Hepatic stellate cell (primary cell): Measurements from ENCODE around the gene CTNNBL1.

Experiments
- DNase-seq: peaks from one replicate; pipeline ENCODE4 v3.0.0; 2011; ENCODE audit warnings: low spot score

The CTNNBL1 gene

DNA sequence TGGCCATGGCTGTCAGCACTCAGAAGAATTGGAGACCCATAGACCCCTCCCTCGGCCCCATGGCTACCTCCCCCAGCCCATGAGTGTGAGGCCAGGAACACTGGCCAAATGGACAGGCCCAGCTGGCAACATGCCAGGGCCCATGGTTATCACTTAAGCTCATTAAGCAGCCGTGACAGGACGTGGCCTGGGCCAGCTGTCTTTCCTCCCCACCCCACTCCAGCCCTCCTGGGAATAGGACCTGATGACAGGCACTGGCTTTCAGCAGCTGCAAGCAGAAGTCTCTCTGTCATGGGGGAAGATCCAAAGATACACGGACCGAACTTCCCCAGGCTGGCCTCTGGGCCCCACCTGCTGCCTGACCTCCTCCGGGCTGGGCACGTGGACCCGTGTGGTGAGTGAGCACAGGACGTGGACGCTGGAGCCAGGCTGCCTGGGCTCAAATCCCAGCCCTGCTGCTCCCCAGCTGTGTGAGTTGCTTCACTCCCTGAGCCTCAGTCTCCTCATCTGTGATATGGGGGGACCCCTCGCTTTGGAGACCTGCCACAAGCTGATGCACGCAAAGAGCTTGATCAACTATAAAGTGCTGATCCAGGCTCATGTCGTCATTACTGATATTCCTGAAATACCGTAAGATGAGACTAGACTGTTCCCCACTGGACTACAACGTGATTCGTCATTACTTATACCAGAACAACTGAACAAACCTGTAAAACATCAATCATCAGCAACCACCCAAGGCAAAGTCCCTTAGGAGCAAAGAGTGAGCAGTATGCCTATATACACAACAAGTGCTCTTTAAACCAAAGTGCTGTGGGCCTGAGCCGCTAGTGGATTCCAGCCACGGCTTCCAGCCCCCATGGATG is 187.1 kb downstream of the CTNNBL1 start:
- no peak for DNase-seq

DNA sequence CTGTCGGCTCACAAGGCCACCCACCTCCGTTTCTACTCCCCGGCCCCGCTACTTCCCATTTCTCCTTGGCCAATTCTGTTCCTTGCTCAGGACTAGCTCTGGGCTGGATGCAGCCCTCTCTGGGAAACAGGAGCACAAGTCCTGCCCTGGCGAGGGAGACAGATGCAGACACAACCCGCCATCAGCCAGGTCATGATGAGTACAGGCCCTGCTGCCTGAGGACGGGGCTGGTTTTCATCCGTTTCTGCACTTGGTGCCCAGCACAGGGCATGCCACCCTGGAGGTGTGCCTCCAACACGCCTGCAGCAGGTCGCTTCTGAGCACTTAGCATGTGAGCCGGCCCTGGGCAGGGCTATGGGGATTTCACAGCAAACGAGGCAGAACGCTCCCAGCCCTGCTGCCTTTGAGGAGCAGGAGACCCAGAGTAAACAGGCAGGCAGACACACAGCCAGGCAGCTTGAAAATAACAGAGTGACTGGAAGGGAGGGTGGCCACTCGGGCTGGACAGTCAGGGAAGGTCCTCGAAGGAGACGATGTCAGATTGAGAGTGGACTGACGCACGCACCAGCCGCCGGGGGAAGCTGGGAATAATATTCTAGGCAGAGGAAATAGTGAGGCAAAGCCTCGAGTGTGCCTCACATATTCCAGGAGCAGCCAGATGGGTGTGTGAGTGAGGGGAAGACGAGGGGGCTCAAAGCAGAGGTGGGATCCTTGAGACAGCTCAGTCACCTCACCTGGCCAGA is 187.9 kb downstream of the CTNNBL1 start:
- no peak for DNase-seq

DNA sequence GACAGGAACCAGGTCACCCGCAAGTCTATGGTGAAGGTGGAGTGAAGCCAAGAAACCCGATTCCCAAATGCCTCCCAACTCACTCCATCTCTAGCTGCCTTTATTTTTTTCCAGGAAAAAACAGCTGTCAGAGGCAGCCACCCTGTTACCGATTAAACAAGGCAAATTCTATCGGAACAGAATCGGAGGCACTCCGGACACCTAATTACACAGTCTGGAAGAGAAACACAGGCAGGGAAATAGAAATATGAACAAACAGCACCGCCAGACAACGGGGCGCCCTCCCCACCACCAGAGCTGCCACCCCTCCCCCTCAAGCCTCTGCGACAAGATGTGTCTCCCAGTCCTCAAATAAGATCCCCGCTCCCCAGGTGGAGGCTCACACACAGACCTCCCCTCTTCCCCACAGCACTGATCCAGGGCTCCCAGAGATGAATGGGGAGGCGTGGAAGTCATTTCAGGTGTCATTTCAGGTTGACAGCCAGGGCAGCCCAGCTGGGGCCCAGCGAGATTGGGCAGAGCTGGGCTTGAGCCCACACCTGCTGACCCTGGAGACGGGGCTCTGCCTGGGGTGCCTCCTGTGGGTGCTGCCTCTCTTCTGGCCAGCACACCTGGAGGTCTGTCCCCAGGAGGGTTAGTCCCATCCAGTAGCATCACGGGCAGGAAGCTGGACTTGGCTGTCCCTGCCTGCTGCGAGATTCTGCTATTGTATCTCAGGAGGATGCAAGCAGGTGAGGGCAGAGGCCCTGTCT is 189.3 kb downstream of the CTNNBL1 start:
- DNase-seq = no peak

DNA sequence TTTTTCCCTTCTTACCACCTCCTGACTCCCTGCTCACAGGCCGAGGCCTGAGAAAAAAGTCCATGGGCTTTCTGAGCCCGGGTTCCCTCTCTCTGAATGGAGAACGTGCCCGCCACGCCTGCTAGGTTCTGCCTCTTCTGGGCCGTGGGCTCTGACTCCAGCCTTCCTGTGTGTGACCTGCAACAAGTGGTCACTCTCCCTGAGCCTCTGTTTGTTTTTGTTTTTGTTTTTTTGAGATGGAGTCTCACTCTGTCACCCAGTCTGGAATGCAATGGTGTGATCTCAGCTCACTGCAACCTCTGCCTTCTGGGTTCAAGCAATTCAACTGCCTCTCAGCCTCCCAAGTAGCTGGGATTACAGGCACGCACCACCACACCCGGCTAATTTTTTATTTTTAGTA is 191.2 kb downstream of the CTNNBL1 start:
- no peak for DNase-seq

DNA sequence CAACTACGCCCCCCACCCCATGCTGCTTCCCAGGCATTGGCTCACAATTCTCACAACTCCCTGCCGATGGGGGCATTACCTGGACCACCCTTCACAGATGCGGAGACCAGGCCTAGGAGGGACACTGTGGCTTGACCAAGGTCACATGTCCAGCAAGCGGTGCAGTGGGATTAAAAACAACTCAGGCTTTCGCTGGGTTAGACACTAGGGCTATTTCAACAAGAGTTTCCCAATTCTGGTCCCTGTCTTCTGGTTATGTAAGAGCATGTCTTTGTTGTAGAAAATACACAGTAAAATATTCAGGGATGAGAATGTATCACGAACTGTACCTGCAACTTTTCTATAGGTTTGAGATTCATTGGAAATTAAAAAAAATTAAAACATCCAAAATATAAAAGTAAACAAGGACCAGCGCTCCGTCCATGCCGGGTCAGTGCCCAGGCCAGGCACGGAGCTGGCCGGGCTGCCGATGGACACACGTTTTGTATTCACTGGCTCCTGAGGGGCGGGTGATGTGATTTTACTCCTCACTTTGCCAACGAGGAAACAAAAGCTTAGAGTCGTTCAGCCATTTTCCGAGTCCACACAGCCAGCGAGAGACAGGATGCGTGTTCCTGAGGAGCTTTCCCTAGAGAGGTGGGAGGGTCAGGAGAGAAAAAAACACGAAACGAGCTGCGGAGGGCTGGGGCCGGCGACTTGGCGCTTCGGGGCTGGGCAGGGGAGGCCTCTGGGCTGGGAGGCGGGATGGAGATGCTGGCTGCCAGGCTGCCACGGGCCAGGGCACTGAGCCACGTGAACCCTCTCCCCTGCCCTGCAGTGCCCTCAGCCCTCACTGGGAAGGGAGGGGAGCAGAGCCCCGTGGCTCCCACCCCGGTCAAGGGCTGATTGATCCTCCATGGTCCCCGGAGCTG is 192.0 kb downstream of the CTNNBL1 start:
- DNase-seq = no peak

DNA sequence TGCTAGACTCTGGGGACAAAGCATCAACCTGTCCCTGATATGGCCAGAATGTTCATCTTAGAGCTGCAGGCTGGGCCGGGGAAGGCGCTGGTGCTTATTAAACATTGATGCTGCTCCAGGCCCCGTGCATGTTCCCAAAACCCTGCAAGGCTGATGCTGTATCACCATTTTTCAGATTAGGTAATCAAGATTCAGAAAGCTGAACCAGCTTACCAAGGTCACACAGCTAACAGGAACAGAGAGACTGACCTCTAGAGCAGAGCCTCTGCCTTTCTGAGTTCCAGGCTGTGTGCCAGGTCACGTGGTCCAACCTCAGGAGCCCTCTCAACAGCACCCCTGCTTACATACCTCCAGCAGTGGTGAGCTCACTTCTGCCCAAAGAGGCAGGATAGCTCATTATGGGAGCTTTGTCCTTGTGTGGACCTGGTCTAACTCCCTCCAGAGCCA is 193.0 kb downstream of the CTNNBL1 start:
- DNase-seq = no peak

DNA sequence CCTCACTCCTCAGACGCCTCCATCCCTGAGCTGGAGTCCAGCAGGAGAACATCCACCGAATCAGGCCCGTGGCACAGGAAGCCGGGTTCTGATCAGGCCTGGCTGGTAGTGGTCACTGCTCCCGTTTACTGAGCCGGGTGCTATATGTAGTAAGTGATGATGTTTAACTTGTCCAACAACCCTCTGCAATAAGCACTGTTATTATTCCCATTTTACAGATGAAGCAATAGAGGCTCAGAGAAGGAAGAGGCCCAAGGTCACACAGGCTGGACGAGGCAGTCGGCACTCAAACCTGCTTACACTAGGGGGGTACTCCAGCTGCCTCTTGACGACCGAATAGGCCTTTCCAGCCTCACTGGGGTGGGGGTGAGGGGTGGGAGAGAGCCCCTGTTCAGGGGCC is 194.8 kb downstream of the CTNNBL1 start:
- DNase-seq = no peak

- no peak for DNase-seq
Observed at GRCh38 chr20:37890108-37890507, 196.3 kb downstream of the CTNNBL1 start.

DNA sequence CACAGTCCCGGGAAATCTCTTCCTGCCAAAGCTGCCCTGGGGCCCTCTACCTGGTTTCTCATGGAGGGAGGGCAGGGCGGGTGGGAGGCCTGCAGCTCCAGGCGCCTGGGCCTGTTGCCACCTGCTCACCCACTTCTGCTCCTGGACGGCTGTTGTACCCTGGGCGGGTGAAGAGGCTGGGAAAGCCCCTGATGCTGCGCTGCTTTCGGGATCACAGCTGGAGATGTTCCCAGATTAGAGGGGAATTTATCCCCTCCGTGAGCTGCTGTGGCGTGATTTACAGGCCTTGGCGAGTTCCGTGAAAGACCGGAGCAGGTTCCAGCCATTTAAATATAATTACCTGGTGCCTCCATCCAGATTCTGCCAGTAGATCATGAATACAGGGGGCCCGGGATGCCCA is 196.8 kb downstream of the CTNNBL1 start:
- DNase-seq = no peak

DNA sequence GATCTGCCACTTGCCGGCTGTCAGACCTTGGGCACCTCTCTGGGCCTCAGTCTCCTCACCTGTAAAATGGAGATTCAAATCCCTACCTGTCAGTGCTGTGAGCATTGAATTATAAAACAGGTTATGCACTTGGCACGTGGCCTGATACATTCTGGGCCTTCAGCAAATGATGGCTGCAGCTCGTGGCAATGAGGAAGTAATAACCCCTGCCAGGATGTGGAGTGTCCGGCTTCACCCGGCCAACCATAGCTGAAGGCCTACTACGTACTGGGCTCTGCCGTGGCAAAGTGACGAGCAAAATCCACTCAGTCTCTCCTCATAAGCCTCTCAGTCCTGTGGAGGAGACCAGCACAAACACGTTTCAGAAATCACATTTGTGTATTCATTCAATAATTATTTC is 198.2 kb downstream of the CTNNBL1 start:
- DNase-seq = no peak

DNA sequence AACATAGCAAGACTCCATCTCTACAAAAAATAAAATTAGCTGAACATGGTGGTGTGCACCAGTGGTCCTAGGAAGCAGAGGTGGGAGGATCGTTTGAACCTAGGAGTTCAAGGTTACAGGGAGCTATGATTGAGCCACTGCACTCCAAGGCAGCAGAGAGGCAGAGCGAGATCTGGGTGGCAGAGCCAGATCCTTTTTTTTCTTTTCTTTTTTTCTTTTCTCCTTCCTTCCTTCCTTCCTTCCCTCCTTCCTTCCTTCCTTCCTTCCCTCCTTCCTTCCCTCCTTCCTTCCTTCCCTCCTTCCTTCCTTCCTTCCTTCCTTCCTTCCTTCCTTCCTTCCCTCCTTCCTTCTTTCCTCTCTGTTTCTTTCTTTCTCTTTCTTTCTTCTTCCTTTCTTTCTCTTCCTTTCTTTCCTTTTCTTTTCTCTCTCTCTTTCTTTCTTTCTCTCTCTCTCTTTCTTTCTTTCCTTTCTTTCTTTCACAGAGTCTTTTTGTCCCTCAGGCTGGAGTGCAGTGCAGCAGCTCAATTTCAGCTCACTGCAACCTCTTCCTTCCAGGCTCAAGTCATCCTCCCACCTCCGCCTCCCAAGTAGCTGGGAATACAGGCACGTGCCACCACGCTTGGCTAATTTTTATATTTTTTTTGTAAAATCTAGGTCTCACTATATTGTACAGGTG is 199.9 kb downstream of the CTNNBL1 start:
- DNase-seq = no peak

- no peak for DNase-seq
Observed at GRCh38 chr20:37894454-37894853, 200.6 kb downstream of the CTNNBL1 start.

- no peak for DNase-seq
Observed at GRCh38 chr20:37895166-37895565, 201.3 kb downstream of the CTNNBL1 start.

GRCh38 chr20:37896932-37897548 is 203.2 kb downstream of the CTNNBL1 start:
- no peak for DNase-seq

GRCh38 chr20:37898233-37899104 is 204.6 kb downstream of the CTNNBL1 start:
- no peak for DNase-seq

GRCh38 chr20:37899105-37900045 is 205.5 kb downstream of the CTNNBL1 start:
- DNase-seq = no peak

DNA sequence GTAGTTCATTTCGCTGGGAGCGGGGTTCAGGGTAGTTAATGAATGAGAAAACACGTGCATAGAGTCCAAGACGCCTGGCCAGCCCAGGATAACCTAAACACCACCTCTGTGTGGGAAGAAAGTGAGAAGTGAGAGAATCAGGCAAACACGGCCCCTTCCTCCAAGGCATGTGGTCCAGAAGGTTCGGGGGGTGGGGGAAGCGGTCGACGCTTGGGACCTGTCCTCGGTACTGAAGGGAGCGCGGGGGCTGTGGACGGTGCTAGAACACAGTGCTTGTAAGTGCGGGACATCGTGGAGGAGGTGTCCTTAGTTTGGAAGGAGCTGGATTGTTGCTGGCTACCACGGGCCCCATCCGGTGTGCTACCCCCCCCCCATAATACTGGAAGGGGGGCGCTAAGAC is 207.4 kb downstream of the CTNNBL1 start:
- DNase-seq = no peak
